Gastrocnemius medialis (tissue), 4 donors: ENCODE data around the gene IRS1. TPM values are rescaled to one million over a fixed set of nuclear protein-coding genes. Genes with fewer than 3 reads are reported as not detected.

Experiments
- ATAC-seq, 2 donors: fragments of 150-250 bp; one replicate each; pipeline ENCODE4 v1.9.1; 2016
- DNase-seq, 2 donors: peaks; one replicate each; pipeline ENCODE4 v3.0.0-alpha.2; 2019
- H3K27ac ChIP-seq, 4 donors: fragments of 200-600 bp; sonication (generic); 1 replicate in 1 of 4; 2 replicates in 3 of 4; pipeline ENCODE4 v1.5.1; 2016 to 2018; ENCODE audit warnings: mild to moderate bottlenecking in 2 of 4, moderate library complexity in 1 of 4
- H3K27me3 ChIP-seq, 3 donors: fragments of 200-600 bp; sonication (generic) in 2 of 3; 1 replicate in 1 of 3; 2 replicates in 2 of 3; pipeline versions ENCODE4 v1.5.1 to v1.6.0; 2016 to 2019; ENCODE audit warnings: mild to moderate bottlenecking in 1 of 3, moderate library complexity in 1 of 3
- H3K36me3 ChIP-seq, 2 donors: fragments of 200-600 bp; sonication (generic) in 1 of 2; one replicate each; pipeline ENCODE4 v1.5.1; 2017 to 2018
- H3K4me1 ChIP-seq, 2 donors: fragments of 200-600 bp; sonication (generic) in 1 of 2; one replicate each; pipeline ENCODE4 v1.5.1; 2016 to 2017; ENCODE audit warnings: mild to moderate bottlenecking in 2 of 2
- H3K4me3 ChIP-seq, 4 donors: fragments of 200-600 bp; sonication (generic) in 3 of 4; 1 replicate in 1 of 4; 2 replicates in 3 of 4; pipeline ENCODE4 v1.5.1; 2016 to 2019; ENCODE audit warnings: mild to moderate bottlenecking in 2 of 4
- H3K9me3 ChIP-seq, 3 donors: fragments of 200-600 bp; sonication (generic) in 2 of 3; 1 replicate in 1 of 3; 2 replicates in 2 of 3; pipeline ENCODE4 v1.5.1; 2016 to 2019
- POLR2A ChIP-seq, 2 donors: fragments of 450-650 bp; IDR thresholded peaks; one replicate each; pipeline ENCODE4 v1.6.1; 2017; ENCODE audit warnings: antibody characterized with exemption in 2 of 2, mild to moderate bottlenecking in 2 of 2, moderate library complexity in 2 of 2
- in situ Hi-C, 4 donors: fragments of 200-750 bp; cut with MboI; loops; one replicate each; pipeline versions ENCODE4 v1.15.0 to v1.8.0; 2017; ENCODE audit warnings: low sequenced_read_pairs in 4 of 4
- intact Hi-C: fragments of 100-400 bp; cut with DNase I; formaldehyde crosslinking; loops from one replicate; pipeline ENCODE4 v1.15.1; 2023; ENCODE audit warnings: low total_unique reads
- total RNA-seq, 4 donors: library from RNA; depleted of rRNA; stranded (reverse); fragments of >200 nt; gene quantifications; one replicate each; pipeline versions ENCODE4 v1.1.0 to v1.2.3, GENCODE V29; 2016
- TF ChIP-seq, protein P1 (sequence below), 5 experiments: fragments of 450-650 bp in 3 of 5; fragments of 200-600 bp in 2 of 5; sonication (generic) in 2 of 5; IDR thresholded peaks in 4 of 5; conservative IDR thresholded peaks in 1 of 5; 1 replicate in 4 of 5; 2 replicates in 1 of 5; pipeline ENCODE4 v1.5.1; 2016 to 2019; ENCODE audit warnings: antibody characterized with exemption in 5 of 5, mild to moderate bottlenecking in 3 of 5, moderate library complexity in 3 of 5

IRS1 gene
- total RNA-seq, 4 donors from 2014 or later = 2.2 to 71.1 (median 6.3) TPM

DNA sequence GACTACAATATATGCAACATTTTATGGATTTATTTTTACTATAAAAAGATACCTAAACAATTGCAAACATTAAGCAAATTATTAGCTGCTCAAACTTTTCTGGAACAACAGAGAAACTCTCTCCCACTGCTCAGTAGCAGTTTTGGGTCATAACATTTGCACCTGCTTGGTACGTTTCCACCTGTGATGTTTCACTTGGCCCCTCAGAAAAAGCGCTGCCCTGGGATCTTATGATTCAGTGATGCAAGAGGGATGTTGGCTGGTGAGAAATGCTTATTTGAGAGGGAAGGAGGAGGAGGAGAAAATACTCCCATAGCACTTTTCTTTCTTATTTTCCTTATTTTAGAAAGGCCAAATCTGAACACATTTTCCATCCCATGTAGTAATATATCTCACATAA is 9.2 kb downstream of the IRS1 start:
- DNase-seq (peak; percentile 25 to 41), ATAC-seq (peak in 1 of 2 donors; percentile 20)
- TF ChIP-seq POLR2A (IDR thresholded peaks at IDR 0.05) = no peak
- TF ChIP-seq, protein P1, sequence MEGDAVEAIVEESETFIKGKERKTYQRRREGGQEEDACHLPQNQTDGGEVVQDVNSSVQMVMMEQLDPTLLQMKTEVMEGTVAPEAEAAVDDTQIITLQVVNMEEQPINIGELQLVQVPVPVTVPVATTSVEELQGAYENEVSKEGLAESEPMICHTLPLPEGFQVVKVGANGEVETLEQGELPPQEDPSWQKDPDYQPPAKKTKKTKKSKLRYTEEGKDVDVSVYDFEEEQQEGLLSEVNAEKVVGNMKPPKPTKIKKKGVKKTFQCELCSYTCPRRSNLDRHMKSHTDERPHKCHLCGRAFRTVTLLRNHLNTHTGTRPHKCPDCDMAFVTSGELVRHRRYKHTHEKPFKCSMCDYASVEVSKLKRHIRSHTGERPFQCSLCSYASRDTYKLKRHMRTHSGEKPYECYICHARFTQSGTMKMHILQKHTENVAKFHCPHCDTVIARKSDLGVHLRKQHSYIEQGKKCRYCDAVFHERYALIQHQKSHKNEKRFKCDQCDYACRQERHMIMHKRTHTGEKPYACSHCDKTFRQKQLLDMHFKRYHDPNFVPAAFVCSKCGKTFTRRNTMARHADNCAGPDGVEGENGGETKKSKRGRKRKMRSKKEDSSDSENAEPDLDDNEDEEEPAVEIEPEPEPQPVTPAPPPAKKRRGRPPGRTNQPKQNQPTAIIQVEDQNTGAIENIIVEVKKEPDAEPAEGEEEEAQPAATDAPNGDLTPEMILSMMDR (IDR thresholded peaks at IDR 0.05 in 4 of 5, conservative IDR thresholded peaks at IDR 0.05 in 1 of 5) = no peak
- Histone ChIP-seq H3K9me3 (no peaks in the 10 kb centered on the region), H3K27ac (peak overlapping the region; percentile 95 to 99 (median 98)), H3K36me3 (no peaks in the 10 kb centered on the region), H3K4me3 (peak overlapping the region; percentile 71 to 89 (median 80)), H3K4me1 (peaks cover 53 to 62% of the 10 kb centered on the region in 2 donors), H3K27me3 (no peaks in the 10 kb centered on the region)
- in situ Hi-C loops (loop anchor here in 2 of 4 donors (5.0 to 25.0 kb wide), 3 partner anchors 46 to 128 kb away; no protein-coding TSS in a partner anchor), intact Hi-C loops (loop anchor here (2.0 to 10.0 kb wide), 4 partner anchors 14 to 646 kb away; no protein-coding TSS in a partner anchor)

GRCh38 chr2:226790011-226790410 is 9.6 kb downstream of the IRS1 start:
- TF ChIP-seq POLR2A (IDR thresholded peaks at IDR 0.05) = no peak
- TF ChIP-seq, protein P1 (IDR thresholded peaks at IDR 0.05 in 4 of 5, conservative IDR thresholded peaks at IDR 0.05 in 1 of 5) = no peak
- in situ Hi-C loops (loop anchor here in 2 of 4 donors (5.0 to 25.0 kb wide), 3 partner anchors 45 to 128 kb away; no protein-coding TSS in a partner anchor), intact Hi-C loops (loop anchor here (2.0 to 10.0 kb wide), 4 partner anchors 13 to 645 kb away; no protein-coding TSS in a partner anchor)
- no peaks in the 10 kb centered on the region for H3K36me3 ChIP-seq
- H3K27me3 ChIP-seq = no peaks in the 10 kb centered on the region
- peak overlapping the region; percentile 95 to 99 (median 98) for H3K27ac ChIP-seq
- peaks cover 49 to 59% of the 10 kb centered on the region in 2 donors for H3K4me1 ChIP-seq
- DNase-seq = no peak
- no peaks in the 10 kb centered on the region for H3K9me3 ChIP-seq
- H3K4me3 ChIP-seq = no peak overlapping the region
- no peak for ATAC-seq

- in situ Hi-C loops (loop anchor here in 1 of 4 donors (25.0 kb wide), 1 partner anchor 127 kb away; no protein-coding TSS in a partner anchor), intact Hi-C loops (no loop called here)
- TF ChIP-seq POLR2A (IDR thresholded peaks at IDR 0.05) = no peak
- TF ChIP-seq, protein P1 (IDR thresholded peaks at IDR 0.05 in 4 of 5, conservative IDR thresholded peaks at IDR 0.05 in 1 of 5) = no peak
- H3K36me3 ChIP-seq = no peaks in the 10 kb centered on the region
- no peaks in the 10 kb centered on the region for H3K9me3 ChIP-seq
- peaks cover 45 to 50% of the 10 kb centered on the region in 2 donors for H3K4me1 ChIP-seq
- H3K4me3 ChIP-seq = peak overlapping the region in 1 of 4 donors; percentile 22
- peak overlapping the region; percentile 95 to 99 (median 98) for H3K27ac ChIP-seq
- H3K27me3 ChIP-seq = no peaks in the 10 kb centered on the region
- no peak for ATAC-seq
- no peak for DNase-seq
Observed at GRCh38 chr2:226788881-226789490, 10.6 kb downstream of the IRS1 start.

DNA sequence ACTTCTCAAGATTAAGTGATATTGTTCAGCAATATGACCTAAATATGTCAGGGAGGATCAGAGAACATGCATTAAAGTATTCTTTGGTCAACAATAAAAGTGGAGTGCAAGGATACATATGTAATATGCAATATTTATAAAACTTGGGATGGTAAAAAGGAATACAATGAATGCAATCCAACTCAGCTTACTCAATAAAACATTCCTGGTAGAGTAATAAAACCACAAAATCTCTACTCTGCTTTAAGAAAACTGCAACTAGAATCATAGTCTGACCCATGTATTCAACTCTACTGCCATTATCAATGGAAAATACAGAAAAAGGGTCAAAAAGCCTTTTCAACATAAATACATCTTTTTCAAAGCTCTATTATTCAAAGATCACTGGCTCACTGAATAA is 11.6 kb downstream of the IRS1 start:
- DNase-seq (no peak), ATAC-seq (no peak)
- H3K27ac ChIP-seq = peak overlapping the region in 3 of 4 donors; percentile 95 to 99 (median 98)
- H3K27me3 ChIP-seq = no peaks in the 10 kb centered on the region
- H3K36me3 ChIP-seq = no peaks in the 10 kb centered on the region
- no peak overlapping the region for H3K4me3 ChIP-seq
- TF ChIP-seq, protein P1 (IDR thresholded peaks at IDR 0.05 in 4 of 5, conservative IDR thresholded peaks at IDR 0.05 in 1 of 5) = no peak
- no peak for TF ChIP-seq POLR2A (IDR thresholded peaks at IDR 0.05)
- in situ Hi-C loops = loop anchor here in 1 of 4 donors (25.0 kb wide), 1 partner anchor 126 kb away; no protein-coding TSS in a partner anchor
- peaks cover 44 to 48% of the 10 kb centered on the region in 2 donors for H3K4me1 ChIP-seq
- intact Hi-C loops = no loop called here
- H3K9me3 ChIP-seq = no peaks in the 10 kb centered on the region
